H1 (cell line): ENCODE measurements around the gene SLC39A9. TPM values are rescaled to one million over a fixed set of nuclear protein-coding genes. Genes with fewer than 3 reads are reported as not detected.

Experiments
- ATF3 ChIP-seq: IDR thresholded peaks from 2 replicates; pipeline ENCODE4 v1.6.1; 2011; ENCODE audit warnings: low read depth, mild to moderate bottlenecking, low read length; ENCODE audit not compliant: insufficient read depth
- CBX8 ChIP-seq: fragments of 300-800, 300-1000 bp; sonication (generic); IDR thresholded peaks from 2 replicates; pipeline ENCODE4 v1.7.1; 2016; ENCODE audit warnings: low read depth, low read length, borderline replicate concordance
- CHD7 ChIP-seq: fragments of 300-600 bp; sonication (generic); IDR thresholded peaks from 2 replicates; pipeline ENCODE4 v1.7.1; 2012; ENCODE audit warnings: low read length, moderate library complexity, mild to moderate bottlenecking, inconsistent platforms; ENCODE audit not compliant: insufficient replicate concordance
- CTCF ChIP-seq, 3 experiments: IDR thresholded peaks; 1 replicate in 2 of 3; 2 replicates in 1 of 3; pipeline versions ENCODE4 v1.5.1 to v1.6.1; 2011; ENCODE audit warnings: low read length in 3 of 3, mild to moderate bottlenecking in 3 of 3, inconsistent platforms in 2 of 3, low read depth in 1 of 3, moderate library complexity in 1 of 3; ENCODE audit not compliant: insufficient read depth in 1 of 3; ENCODE audit errors: control extremely low read depth in 1 of 3
- JUN ChIP-seq: IDR thresholded peaks from 2 replicates; pipeline ENCODE4 v1.6.1; 2011; ENCODE audit warnings: low read depth, mild to moderate bottlenecking, improper control_type of control experiment, low read length
- KDM4A ChIP-seq: IDR thresholded peaks from one replicate; pipeline ENCODE4 v1.7.1; 2012; ENCODE audit warnings: low read depth, mild to moderate bottlenecking, moderate library complexity, low read length, inconsistent platforms; ENCODE audit not compliant: severe bottlenecking
- RFX5 ChIP-seq: IDR thresholded peaks from 2 replicates; pipeline ENCODE4 v1.6.1; 2011; ENCODE audit warnings: low read depth, low read length, improper control_type of control experiment, borderline replicate concordance
- polyA plus RNA-seq, 7 experiments: library from polyadenylated mRNA; depleted of rRNA in 3 of 7; stranded (reverse) in 5 of 7; unstranded in 2 of 7; fragments of >200 nt in 5 of 7; fragments of 200-250 nt in 2 of 7; gene quantifications; 1 replicate in 5 of 7; 2 replicates in 1 of 7; 4 replicates in 1 of 7; pipeline versions ENCODE4 v1.2.1 to v1.2.3, GENCODE V29; 2011 to 2013; ENCODE audit warnings: missing spikeins in 2 of 7, mixed read lengths in 2 of 7
- total RNA-seq: library from RNA; stranded (reverse); fragmentation: NEBNext Ultra II Directional; extraction: Animal tissue kit (Norgen Biotek cat#: 25700); gene quantifications from 2 replicates; pipeline ENCODE4 v1.2.1, GENCODE V29; 2021

SLC39A9 gene
- total and polyA plus RNA-seq, 2 of the 8 experiments (the other 6 are each of a cell fraction or from before 2014, with no cell fraction given) = 31.0 to 44.2 TPM

GRCh38 chr14:69475194-69475818, 76.8 kb downstream of the SLC39A9 start (continued):
- no peak for TF ChIP-seq CHD7
- TF ChIP-seq RFX5 = no peak
- TF ChIP-seq CTCF (IDR thresholded peaks at IDR 0.05; ENCODE audit: control extremely low read depth in 1 of 3, insufficient read depth in 1 of 3, low read depth in 1 of 3, low read length in 3 of 3) = peak; percentile 40 to 57 (median 45); a peak in 3 of 4 replicates
- no peak for TF ChIP-seq KDM4A
- TF ChIP-seq ATF3 = no peak
- no peak for TF ChIP-seq JUN
- TF ChIP-seq CBX8 = no peak
